Measurements from ENCODE around the gene PDZK1IP1.
"Not testable (repeated sequence)": the region's sequence is repeated elsewhere in the genome, so short reads cannot be mapped to it uniquely, and the experiment has no call there.

Gene PDZK1IP1

GRCh38 chr1:47196622-47197021 is 6.8 kb upstream of the PDZK1IP1 start:
- no peak for DNase-seq (ENCODE audit: low read depth in 2 of 2)

GRCh38 chr1:47195981-47196380 is 6.1 kb upstream of the PDZK1IP1 start:
- DNase-seq (ENCODE audit: low read depth in 2 of 2) = not testable (repeated sequence)

- DNase-seq (ENCODE audit: low read depth in 2 of 2) = no peak
These were observed 4.5 kb upstream of the PDZK1IP1 start for GRCh38 chr1:47194311-47194710.

- not testable (repeated sequence) for DNase-seq (ENCODE audit: low read depth in 2 of 2)
These were observed 3.7 kb upstream of the PDZK1IP1 start for GRCh38 chr1:47193496-47193895.

GRCh38 chr1:47192458-47193384 is 2.9 kb upstream of the PDZK1IP1 start:
- peak; percentile 24 to 39 for DNase-seq (ENCODE audit: low read depth in 2 of 2)

- no peak for DNase-seq (ENCODE audit: low read depth in 2 of 2)
These were observed 2.2 kb upstream of the PDZK1IP1 start for GRCh38 chr1:47191940-47192457.

- no peak for DNase-seq (ENCODE audit: low read depth in 2 of 2)
These were observed 1.0 kb upstream of the PDZK1IP1 start for GRCh38 chr1:47190857-47191256.

GRCh38 chr1:47190509-47190855 is 646 bp upstream of the PDZK1IP1 start:
- DNase-seq (ENCODE audit: low read depth in 2 of 2) = no peak

GRCh38 chr1:47188791-47189785 is 748 bp downstream of the PDZK1IP1 start:
- no peak for DNase-seq (ENCODE audit: low read depth in 2 of 2)

GRCh38 chr1:47187926-47188250 is 1.9 kb downstream of the PDZK1IP1 start:
- no peak for DNase-seq (ENCODE audit: low read depth in 2 of 2)

GRCh38 chr1:47187231-47187925 is 2.5 kb downstream of the PDZK1IP1 start:
- DNase-seq (ENCODE audit: low read depth in 2 of 2) = no peak

GRCh38 chr1:47186267-47187185 is 3.3 kb downstream of the PDZK1IP1 start:
- no peak for DNase-seq (ENCODE audit: low read depth in 2 of 2)

- no peak for DNase-seq (ENCODE audit: low read depth in 2 of 2)
These were observed 4.8 kb downstream of the PDZK1IP1 start for GRCh38 chr1:47184822-47185677.

GRCh38 chr1:47184090-47184821 is 5.6 kb downstream of the PDZK1IP1 start:
- DNase-seq (ENCODE audit: low read depth in 2 of 2) = no peak

GRCh38 chr1:47183308-47184089 is 6.3 kb downstream of the PDZK1IP1 start:
- no peak for DNase-seq (ENCODE audit: low read depth in 2 of 2)

GRCh38 chr1:47182676-47183235 is 7.1 kb downstream of the PDZK1IP1 start:
- DNase-seq (ENCODE audit: low read depth in 2 of 2) = no peak

- no peak for DNase-seq (ENCODE audit: low read depth in 2 of 2)
These were observed 7.7 kb downstream of the PDZK1IP1 start for GRCh38 chr1:47181955-47182675.

Data from stimulated activated CD8-positive, alpha-beta memory T cell treated with anti-CD3 and anti-CD28 coated beads, Interleukin-7, amount 100 ng/mL, for 1 hour (primary cell).